MCF 10A (cell line): ENCODE measurements around the gene BICC1. TPM values are rescaled to one million over a fixed set of nuclear protein-coding genes. Genes with fewer than 3 reads are reported as not detected.
A peak's percentile ranks its signal among the peaks of the same experiment; 100 is the strongest.

Experiments used
- BruUV-seq: library from RNA; stranded (reverse); fragments of 400-500 nt; replicated peaks from 2 replicates; lab custom pipeline; 2021; lab: Mats Ljungman, UMichigan
- CTCF ChIA-PET: fragments of 300-600 bp; sonication (Branson Sonifier 250); formaldehyde crosslinking; extraction: SDS; loops from one replicate; lab custom pipeline; 2021; ENCODE audit warnings: antibody characterized with exemption, inconsistent platforms; lab: Yijun Ruan, JAX
- POLR2A ChIA-PET: fragments of 300-600, 350-650 bp; sonication (Branson Sonifier 250); formaldehyde crosslinking; extraction: SDS; loops from one replicate; lab custom pipeline; 2020; ENCODE audit warnings: antibody characterized with exemption, inconsistent platforms; lab: Yijun Ruan, JAX
- DNase-seq: peaks from one replicate; pipeline ENCODE4 v3.0.0-alpha.2; 2018; ENCODE audit not compliant: unreplicated experiment
- H3K27ac Mint-ChIP-seq: one replicate; pipeline ENCODE4 v1.8.0; 2022; ENCODE audit warnings: mild to moderate bottlenecking, low read depth, mixed read lengths; ENCODE audit not compliant: unreplicated experiment
- H3K27me3 Mint-ChIP-seq: one replicate; pipeline ENCODE4 v1.8.0; 2022; ENCODE audit warnings: mixed read lengths; ENCODE audit not compliant: insufficient read depth, unreplicated experiment
- H3K36me3 Mint-ChIP-seq: one replicate; pipeline ENCODE4 v1.8.0; 2022; ENCODE audit warnings: mild to moderate bottlenecking, moderate library complexity, mixed read lengths; ENCODE audit not compliant: insufficient read depth, unreplicated experiment
- H3K4me1 Mint-ChIP-seq: one replicate; pipeline ENCODE4 v1.8.0; 2022; ENCODE audit warnings: mixed read lengths; ENCODE audit not compliant: insufficient read depth, unreplicated experiment
- H3K4me3 Mint-ChIP-seq: one replicate; pipeline ENCODE4 v1.8.0; 2022; ENCODE audit warnings: mild to moderate bottlenecking, moderate library complexity, mixed read lengths; ENCODE audit not compliant: unreplicated experiment
- H3K9me3 Mint-ChIP-seq: one replicate; pipeline ENCODE4 v1.8.0; 2022; ENCODE audit warnings: mixed read lengths; ENCODE audit not compliant: unreplicated experiment
- intact Hi-C: fragments of 100-400 bp; cut with micrococcal nuclease; formaldehyde crosslinking; loops from 2 replicates; pipeline ENCODE4 v1.14.1; 2022
- total RNA-seq: library from RNA; stranded (reverse); gene quantifications from 2 replicates; pipeline ENCODE4 v1.2.3, GENCODE V29; 2022
- TF ChIP-seq, protein P1 (sequence below): fragments of 200-600 bp; IDR thresholded peaks from one replicate; pipeline ENCODE4 v1.8.0; 2022; ENCODE audit warnings: antibody characterized with exemption, mild to moderate bottlenecking; ENCODE audit not compliant: unreplicated experiment

The BICC1 gene
- total RNA-seq, 1 experiment from 2014 or later, result 15.6 TPM

DNA sequence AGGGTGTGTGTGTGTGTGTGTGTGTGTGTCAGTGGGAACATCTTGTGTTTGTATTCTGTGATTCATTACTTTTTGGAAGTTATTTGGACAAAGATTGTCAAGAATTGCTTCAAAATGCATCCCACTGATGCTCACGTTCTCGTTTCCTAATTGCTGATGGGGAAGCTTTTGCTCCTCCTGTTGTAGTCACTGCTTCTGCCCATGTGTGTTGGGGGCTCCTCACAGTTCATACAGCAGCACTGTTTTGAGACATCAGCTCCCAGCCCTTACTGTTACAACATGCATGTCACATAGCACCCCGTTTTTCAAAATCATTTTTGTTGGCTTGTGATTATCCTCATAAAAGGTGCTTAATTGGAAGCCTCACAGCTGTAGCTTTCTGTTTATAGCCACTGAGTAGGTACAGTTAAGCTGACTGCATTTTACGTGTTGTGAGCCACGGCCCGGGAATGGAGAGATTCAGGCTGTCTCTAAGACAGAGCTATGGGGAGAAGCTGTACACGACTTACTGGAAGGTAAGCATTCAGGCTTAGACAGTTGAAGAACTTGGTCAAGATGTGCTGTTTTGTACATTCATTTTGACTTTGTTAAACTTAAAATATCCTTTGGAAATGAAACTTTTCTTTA is 87.4 kb downstream of the BICC1 start:
- no peaks in the 10 kb centered on the region for H3K27me3 Mint-ChIP-seq
- DNase-seq, result no peak
- peaks cover 17% of the 10 kb centered on the region for H3K36me3 Mint-ChIP-seq
- TF ChIP-seq, protein P1, sequence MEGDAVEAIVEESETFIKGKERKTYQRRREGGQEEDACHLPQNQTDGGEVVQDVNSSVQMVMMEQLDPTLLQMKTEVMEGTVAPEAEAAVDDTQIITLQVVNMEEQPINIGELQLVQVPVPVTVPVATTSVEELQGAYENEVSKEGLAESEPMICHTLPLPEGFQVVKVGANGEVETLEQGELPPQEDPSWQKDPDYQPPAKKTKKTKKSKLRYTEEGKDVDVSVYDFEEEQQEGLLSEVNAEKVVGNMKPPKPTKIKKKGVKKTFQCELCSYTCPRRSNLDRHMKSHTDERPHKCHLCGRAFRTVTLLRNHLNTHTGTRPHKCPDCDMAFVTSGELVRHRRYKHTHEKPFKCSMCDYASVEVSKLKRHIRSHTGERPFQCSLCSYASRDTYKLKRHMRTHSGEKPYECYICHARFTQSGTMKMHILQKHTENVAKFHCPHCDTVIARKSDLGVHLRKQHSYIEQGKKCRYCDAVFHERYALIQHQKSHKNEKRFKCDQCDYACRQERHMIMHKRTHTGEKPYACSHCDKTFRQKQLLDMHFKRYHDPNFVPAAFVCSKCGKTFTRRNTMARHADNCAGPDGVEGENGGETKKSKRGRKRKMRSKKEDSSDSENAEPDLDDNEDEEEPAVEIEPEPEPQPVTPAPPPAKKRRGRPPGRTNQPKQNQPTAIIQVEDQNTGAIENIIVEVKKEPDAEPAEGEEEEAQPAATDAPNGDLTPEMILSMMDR, result no peak
- ChIA-PET CTCF (interaction anchor here (0.6 kb wide), 1 partner anchor 15 kb away, joined by 3 read pairs; no protein-coding TSS in a partner anchor), POLR2A (interaction anchor here (0.6 to 0.8 kb wide), 2 partner anchors 32 to 37 kb away, joined by 3 read pairs; no protein-coding TSS in a partner anchor)
- H3K4me3 Mint-ChIP-seq, result no peak overlapping the region
- intact Hi-C loops, result no loop called here
- no TSS peak for BruUV-seq
- peaks cover 9% of the 10 kb centered on the region for H3K9me3 Mint-ChIP-seq
- H3K4me1 Mint-ChIP-seq, result no peaks in the 10 kb centered on the region
- H3K27ac Mint-ChIP-seq, result peak overlapping the region; percentile 5

DNA sequence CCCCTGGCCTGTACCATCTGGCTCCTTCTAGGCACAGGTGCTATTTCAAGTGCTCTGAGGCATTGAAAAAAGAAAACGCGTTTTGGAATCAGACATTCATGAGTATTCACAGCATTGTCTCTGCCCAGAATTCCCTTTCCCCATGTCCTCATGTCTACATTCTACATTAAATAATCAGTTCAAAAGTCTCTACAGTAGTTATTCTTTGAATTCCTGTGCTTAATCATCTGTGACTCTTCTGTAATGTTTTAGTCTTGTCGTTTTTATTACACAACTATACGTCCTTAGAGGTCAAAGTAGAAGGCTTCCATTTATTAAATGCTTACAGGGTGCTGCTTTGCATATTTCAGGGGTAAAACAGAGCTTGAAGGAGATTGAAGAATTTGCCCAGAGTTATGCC is 95.7 kb downstream of the BICC1 start:
- intact Hi-C loops, result no loop called here
- no peaks in the 10 kb centered on the region for H3K9me3 Mint-ChIP-seq
- H3K27me3 Mint-ChIP-seq, result no peaks in the 10 kb centered on the region
- TF ChIP-seq, protein P1, result no peak
- peak overlapping the region; percentile 28 for H3K27ac Mint-ChIP-seq
- no peaks in the 10 kb centered on the region for H3K4me1 Mint-ChIP-seq
- BruUV-seq, result no TSS peak
- ChIA-PET POLR2A (no interaction called here), CTCF (interaction anchor here (0.6 kb wide), 1 partner anchor 64 kb away, joined by 3 read pairs; no protein-coding TSS in a partner anchor)
- no peak overlapping the region for H3K4me3 Mint-ChIP-seq
- H3K36me3 Mint-ChIP-seq, result peaks cover 4% of the 10 kb centered on the region
- no peak for DNase-seq

DNA sequence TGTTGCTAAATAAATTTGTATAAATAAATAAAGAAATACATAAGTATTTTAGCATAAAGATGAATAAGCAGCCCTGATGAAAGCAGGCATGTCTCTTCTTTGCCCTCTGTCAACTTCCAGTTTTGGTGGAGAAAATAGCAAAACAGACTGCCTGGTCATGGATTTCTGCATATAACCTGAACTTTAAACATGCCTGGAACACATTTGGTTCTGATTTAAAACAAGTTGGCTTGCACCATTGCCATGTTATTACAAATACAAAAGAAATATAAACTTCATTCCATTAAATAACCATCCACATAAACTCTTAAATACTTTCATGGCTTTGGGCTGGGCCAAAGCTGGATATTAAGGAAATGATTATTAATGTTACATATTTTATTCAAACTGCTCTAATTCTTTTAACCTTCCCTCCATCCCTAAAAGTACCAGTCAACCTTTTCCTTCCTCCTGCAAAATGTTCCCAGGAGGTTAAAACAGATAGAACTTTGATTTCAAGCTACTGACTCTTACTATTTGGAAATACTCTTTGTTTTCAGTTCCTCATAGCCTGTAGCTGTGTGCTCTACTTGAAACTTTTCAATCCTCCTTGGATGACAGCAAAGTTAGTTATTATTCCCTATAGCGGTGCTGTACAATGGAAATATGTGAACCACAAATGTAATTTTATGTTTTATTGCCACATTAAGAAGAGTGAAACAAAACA is 96.3 kb downstream of the BICC1 start:
- Mint-ChIP-seq H3K4me1 (no peaks in the 10 kb centered on the region), H3K27ac (no peak overlapping the region), H3K4me3 (no peak overlapping the region), H3K36me3 (peaks cover 4% of the 10 kb centered on the region), H3K27me3 (no peaks in the 10 kb centered on the region), H3K9me3 (no peaks in the 10 kb centered on the region)
- BruUV-seq, result no TSS peak
- CTCF ChIA-PET, result no interaction called here
- intact Hi-C loops, result no loop called here
- POLR2A ChIA-PET, result interaction anchor here (0.6 kb wide), 1 partner anchor 29 kb away, joined by 4 read pairs; no protein-coding TSS in a partner anchor
- TF ChIP-seq, protein P1, result no peak
- DNase-seq, result no peak

DNA sequence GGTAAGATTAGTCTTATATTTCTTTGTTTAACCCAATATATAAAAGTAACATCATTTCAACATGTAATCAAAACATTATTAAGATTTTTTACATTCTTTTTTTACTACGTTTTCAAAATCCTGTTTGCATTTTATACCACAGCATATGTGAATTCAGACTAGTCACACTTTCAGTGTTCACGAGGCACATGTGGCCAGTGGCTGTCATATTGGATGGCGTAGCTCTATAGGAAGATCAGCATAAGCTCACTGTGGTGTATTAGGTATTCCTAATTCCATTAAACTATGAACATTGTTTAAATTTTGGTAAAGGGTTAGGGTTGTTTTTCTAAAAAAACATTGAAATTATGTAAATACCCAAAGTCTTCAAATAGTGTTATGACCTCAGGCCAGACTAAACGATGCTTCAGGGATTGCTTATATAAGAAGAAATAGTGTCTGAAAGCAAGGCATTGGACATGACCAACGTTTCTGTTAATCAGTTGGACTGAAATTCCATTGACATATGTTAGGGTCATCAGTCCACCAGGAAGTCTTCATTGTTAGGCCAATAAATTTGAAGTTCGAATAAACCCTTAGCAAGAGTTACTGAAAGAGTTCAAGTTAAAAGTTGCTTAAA is 97.0 kb downstream of the BICC1 start:
- Mint-ChIP-seq H3K9me3 (no peaks in the 10 kb centered on the region), H3K36me3 (peaks cover 4% of the 10 kb centered on the region), H3K27ac (no peak overlapping the region), H3K27me3 (no peaks in the 10 kb centered on the region), H3K4me1 (no peaks in the 10 kb centered on the region), H3K4me3 (no peak overlapping the region)
- ChIA-PET POLR2A (no interaction called here), CTCF (no interaction called here)
- intact Hi-C loops, result no loop called here
- no peak for DNase-seq
- TF ChIP-seq, protein P1, result no peak
- no TSS peak for BruUV-seq
